Mesenchymal stem cell (in vitro differentiated cells and primary cell): ENCODE measurements around the gene THG1L. TPM values are rescaled to one million over a fixed set of nuclear protein-coding genes. Genes with fewer than 3 reads are reported as not detected.
"Not testable (repeated sequence)": the region's sequence is repeated elsewhere in the genome, so short reads cannot be mapped to it uniquely, and the experiment has no call there.

Experiments used
- DNase-seq: peaks from one replicate; pipeline ENCODE4 v3.0.0-alpha.2; 2013
- H2AFZ ChIP-seq: one replicate; pipeline ENCODE4 v1.6.1; 2013; ENCODE audit warnings: low read depth, mild to moderate bottlenecking, control low read depth, inconsistent platforms, low read length, moderate library complexity
- H2AK5ac ChIP-seq: 2 replicates; pipeline ENCODE4 v1.6.1; 2013; ENCODE audit warnings: low read length, moderate library complexity, mild to moderate bottlenecking, inconsistent platforms; ENCODE audit not compliant: severe bottlenecking
- H2BK120ac ChIP-seq: one replicate; pipeline ENCODE4 v1.6.1; 2013; ENCODE audit warnings: low read depth, mild to moderate bottlenecking, inconsistent platforms, low read length, moderate library complexity
- H2BK12ac ChIP-seq, 2 experiments: one replicate each; pipeline ENCODE4 v1.6.1; 2013; ENCODE audit warnings: inconsistent platforms in 2 of 2, low read length in 2 of 2, mild to moderate bottlenecking in 2 of 2, moderate library complexity in 2 of 2, control low read depth in 1 of 2
- H2BK15ac ChIP-seq: one replicate; pipeline ENCODE4 v1.6.1; 2013; ENCODE audit warnings: mild to moderate bottlenecking, low read depth, inconsistent platforms; ENCODE audit not compliant: poor library complexity, severe bottlenecking
- H2BK5ac ChIP-seq: 2 replicates; pipeline ENCODE4 v1.6.1; 2013; ENCODE audit warnings: low read depth, mild to moderate bottlenecking, low read length, control low read depth, inconsistent platforms; ENCODE audit not compliant: poor library complexity, severe bottlenecking
- H3K14ac ChIP-seq, 2 experiments: one replicate each; pipeline ENCODE4 v1.6.1; 2013; ENCODE audit warnings: inconsistent platforms in 2 of 2, low read length in 2 of 2, control low read depth in 1 of 2, mild to moderate bottlenecking in 1 of 2, moderate library complexity in 1 of 2
- H3K18ac ChIP-seq, 2 experiments: one replicate each; pipeline ENCODE4 v1.6.1; 2013; ENCODE audit warnings: inconsistent platforms in 2 of 2, low read length in 2 of 2, control low read depth in 1 of 2, low read depth in 1 of 2, mild to moderate bottlenecking in 1 of 2
- H3K23ac ChIP-seq, 2 experiments: one replicate each; pipeline ENCODE4 v1.6.1; 2013; ENCODE audit warnings: inconsistent platforms in 2 of 2, low read length in 2 of 2, mild to moderate bottlenecking in 2 of 2, moderate library complexity in 2 of 2, control low read depth in 1 of 2
- H3K27ac ChIP-seq: 2 replicates; pipeline ENCODE4 v1.5.1; 2013; ENCODE audit warnings: mild to moderate bottlenecking, moderate library complexity, low read length, control low read depth, inconsistent platforms; ENCODE audit not compliant: poor library complexity, severe bottlenecking
- H3K27me3 ChIP-seq, 2 experiments: 2 replicates each; pipeline versions ENCODE4 v1.6.1 to v1.7.0; 2013; ENCODE audit warnings: low read length in 2 of 2, mild to moderate bottlenecking in 2 of 2, moderate library complexity in 2 of 2, control low read depth in 1 of 2, inconsistent platforms in 1 of 2; ENCODE audit not compliant: control insufficient read depth in 1 of 2, insufficient read depth in 1 of 2
- H3K36me3 ChIP-seq, 2 experiments: 2 replicates each; pipeline versions ENCODE4 v1.6.1 to v1.7.0; 2013; ENCODE audit warnings: low read length in 2 of 2, control low read depth in 1 of 2, inconsistent platforms in 1 of 2, low read depth in 1 of 2, mild to moderate bottlenecking in 1 of 2; ENCODE audit not compliant: insufficient read depth in 2 of 2, control insufficient read depth in 1 of 2
- H3K4ac ChIP-seq, 2 experiments: one replicate each; pipeline ENCODE4 v1.6.1; 2013; ENCODE audit warnings: inconsistent platforms in 2 of 2, low read length in 2 of 2, mild to moderate bottlenecking in 2 of 2, moderate library complexity in 2 of 2, control low read depth in 1 of 2, low read depth in 1 of 2
- H3K4me1 ChIP-seq: 2 replicates; pipeline ENCODE4 v1.6.1; 2013; ENCODE audit warnings: low read depth, low read length, control low read depth; ENCODE audit not compliant: control insufficient read depth, insufficient read depth
- H3K4me2 ChIP-seq: 2 replicates; pipeline ENCODE4 v1.6.1; 2013; ENCODE audit warnings: low read length, mild to moderate bottlenecking, inconsistent platforms; ENCODE audit not compliant: poor library complexity, severe bottlenecking
- H3K4me3 ChIP-seq, 2 experiments: 2 replicates each; pipeline versions ENCODE4 v1.5.1 to v1.7.0; 2013; ENCODE audit warnings: low read length in 2 of 2, mild to moderate bottlenecking in 2 of 2, control low read depth in 1 of 2, low read depth in 1 of 2; ENCODE audit not compliant: insufficient read depth in 1 of 2
- H3K79me1 ChIP-seq: replicated peaks from 2 replicates; pipeline ENCODE4 v1.6.1; 2013; ENCODE audit warnings: mild to moderate bottlenecking, control low read depth, low read length, inconsistent platforms; ENCODE audit not compliant: poor library complexity, severe bottlenecking
- H3K9ac ChIP-seq: 2 replicates; pipeline ENCODE4 v1.7.0; 2013; ENCODE audit warnings: mild to moderate bottlenecking, low read length, moderate library complexity
- H3K9me3 ChIP-seq: 2 replicates; pipeline ENCODE4 v1.7.0; 2013; ENCODE audit warnings: mild to moderate bottlenecking, low read length; ENCODE audit not compliant: control insufficient read depth
- H4K8ac ChIP-seq: one replicate; pipeline ENCODE4 v1.6.1; 2013; ENCODE audit warnings: inconsistent platforms, mild to moderate bottlenecking, low read length, moderate library complexity
- H4K91ac ChIP-seq: one replicate; pipeline ENCODE4 v1.6.1; 2013; ENCODE audit warnings: mild to moderate bottlenecking, low read length, inconsistent platforms
- WGBS: methylation state at CpG from one replicate; pipeline ENCODE4 v1.1.7; 2013; ENCODE audit warnings: mixed read lengths; 5-methylcytosine and 5-hydroxymethylcytosine counted together
- polyA plus RNA-seq, 2 experiments: library from polyadenylated mRNA; stranded (reverse); fragments of 200-250 nt; gene quantifications; one replicate each; pipeline ENCODE4 v1.2.3, GENCODE V29; 2013

Gene THG1L
- polyA plus RNA-seq (2013, experiment 1 of 2) = 13.5 TPM
- polyA plus RNA-seq (2013, experiment 2 of 2) = 14.5 TPM

- H2BK5ac ChIP-seq = no peak within 1 kb of the TSS
- H3K14ac ChIP-seq = peak within 1 kb of the TSS in 1 of 2 experiments; percentile 98
- peaks cover 3% of the 10 kb centered on the region for H3K4me1 ChIP-seq
- peak within 1 kb of the TSS; percentile 20 to 77 for H3K4ac ChIP-seq
- peak within 1 kb of the TSS; percentile 72 to 87 for H3K4me3 ChIP-seq
- peak; percentile 99 for DNase-seq
- 3% methylated on average over 42 of the region's 47 CpGs for WGBS
- H3K23ac ChIP-seq = no peak within 1 kb of the TSS
- no peak within 1 kb of the TSS for H2BK120ac ChIP-seq
- H3K18ac ChIP-seq = peak within 1 kb of the TSS; percentile 83 to 99
- H3K27me3 ChIP-seq = no peaks in the 10 kb centered on the region
- peak within 1 kb of the TSS; percentile 17 for H2BK15ac ChIP-seq
- peak within 1 kb of the TSS; percentile 96 for H3K27ac ChIP-seq
- H3K36me3 ChIP-seq = peaks cover 8 to 35% of the 10 kb centered on the region in 2 experiments
- peak within 1 kb of the TSS; percentile 92 for H3K9ac ChIP-seq
- peak within 1 kb of the TSS; percentile 90 for H4K91ac ChIP-seq
- peaks cover 12% of the 10 kb centered on the region for H3K79me1 ChIP-seq
- H2BK12ac ChIP-seq = peak within 1 kb of the TSS in 1 of 2 experiments; percentile 51
- no peaks in the 10 kb centered on the region for H3K9me3 ChIP-seq
- H3K4me2 ChIP-seq = peak within 1 kb of the TSS; percentile 92
- peak within 1 kb of the TSS; percentile 85 for H4K8ac ChIP-seq
- peak within 1 kb of the TSS; percentile 85 for H2AFZ ChIP-seq
- H2AK5ac ChIP-seq = no peak within 1 kb of the TSS
These were observed at the start of gene THG1L for GRCh38 chr5:157731272-157732129. Gene THG1L (plus strand): TSS chr5:157731420. CDS start chr5:157731441, 21 bp downstream.

DNA sequence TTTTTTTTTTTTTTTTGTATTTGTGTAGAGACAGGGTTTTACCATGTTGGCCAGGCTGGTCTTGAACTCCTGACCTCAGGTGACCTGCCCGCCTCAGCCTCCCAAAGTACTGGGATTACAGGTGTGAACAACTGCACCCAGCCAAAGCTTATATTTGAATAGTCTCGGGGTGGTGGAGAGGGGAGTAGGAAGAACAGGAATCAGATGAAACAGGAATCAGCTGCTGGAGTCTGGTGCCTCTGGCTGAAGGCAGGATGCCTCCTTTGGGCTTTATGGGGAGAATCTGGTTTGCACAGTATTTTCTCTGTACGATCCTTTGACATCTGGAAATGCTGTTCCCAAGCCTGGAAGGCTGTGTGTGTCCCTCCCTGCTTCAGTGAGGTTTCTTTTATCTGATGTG is 49.0 kb upstream of the THG1L start:
- H2AFZ ChIP-seq = no peak overlapping the region
- H3K79me1 ChIP-seq = no peaks in the 10 kb centered on the region
- H3K9ac ChIP-seq = no peak overlapping the region
- H3K4me1 ChIP-seq = no peaks in the 10 kb centered on the region
- no peak overlapping the region for H3K4me2 ChIP-seq
- H4K91ac ChIP-seq = no peak overlapping the region
- H3K36me3 ChIP-seq = no peaks in the 10 kb centered on the region
- H3K4me3 ChIP-seq = no peak overlapping the region
- H2BK120ac ChIP-seq = no peak overlapping the region
- H2BK5ac ChIP-seq = no peak overlapping the region
- H3K14ac ChIP-seq = no peak overlapping the region
- no peaks in the 10 kb centered on the region for H3K9me3 ChIP-seq
- no peak overlapping the region for H3K23ac ChIP-seq
- H3K18ac ChIP-seq = no peak overlapping the region
- 63% methylated on average over 3 of the region's 3 CpGs for WGBS
- no peak overlapping the region for H2BK15ac ChIP-seq
- H4K8ac ChIP-seq = no peak overlapping the region
- H3K4ac ChIP-seq = no peak overlapping the region
- H3K27ac ChIP-seq = no peak overlapping the region
- DNase-seq = no peak
- H3K27me3 ChIP-seq = peaks cover 0 to 4% of the 10 kb centered on the region in 2 experiments
- H2BK12ac ChIP-seq = no peak overlapping the region
- H2AK5ac ChIP-seq = no peak overlapping the region

DNA sequence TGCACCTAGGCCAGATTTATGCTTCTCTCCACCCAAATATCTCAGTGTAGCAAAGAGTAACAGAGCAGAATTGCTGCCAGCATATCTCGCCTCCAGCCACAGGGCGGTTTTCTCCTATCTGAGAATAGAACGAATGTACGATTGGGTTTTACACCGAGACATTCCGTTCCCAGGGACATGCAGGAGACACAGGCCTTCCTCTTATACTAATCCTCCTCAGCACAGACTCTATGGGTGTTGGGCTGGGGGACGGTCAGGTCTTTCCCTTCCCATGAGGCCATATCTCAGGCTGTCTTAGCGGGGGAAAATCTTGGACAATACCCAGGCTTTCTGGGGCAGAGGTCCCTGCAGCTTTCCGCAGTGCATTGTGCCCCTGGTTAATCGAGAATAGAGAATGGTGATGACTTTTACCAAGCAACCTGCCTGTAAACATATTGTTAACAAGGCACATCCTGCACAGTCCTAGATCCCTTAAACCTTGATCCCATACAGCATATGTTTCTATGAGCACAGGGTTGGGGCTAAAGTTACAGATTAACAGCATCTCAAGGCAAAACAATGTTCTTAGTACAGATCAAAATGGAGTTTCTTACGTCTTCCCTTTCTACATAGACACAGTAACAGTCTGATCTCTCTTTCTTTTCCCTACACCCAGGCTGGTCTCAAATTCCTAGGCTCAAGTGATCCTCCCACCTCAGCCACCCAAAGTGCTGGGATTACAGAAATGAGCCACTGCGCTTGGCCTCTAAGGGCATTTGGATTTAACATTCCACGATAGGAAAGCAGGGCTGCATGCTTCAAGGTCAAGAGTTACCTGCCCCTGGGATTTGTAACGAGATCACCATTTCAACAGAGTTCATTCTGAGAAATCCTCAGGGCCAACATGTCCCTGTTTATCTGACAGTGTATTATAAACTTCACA is 44.7 kb upstream of the THG1L start:
- H2AFZ ChIP-seq, H2BK12ac ChIP-seq, H3K36me3 ChIP-seq, H3K4me2 ChIP-seq, H2BK5ac ChIP-seq, H2BK15ac ChIP-seq, H3K18ac ChIP-seq, H3K9me3 ChIP-seq, H4K91ac ChIP-seq, H3K4me3 ChIP-seq, H4K8ac ChIP-seq, H3K23ac ChIP-seq, H3K9ac ChIP-seq, H3K14ac ChIP-seq, DNase-seq, H3K4me1 ChIP-seq, H2BK120ac ChIP-seq, H3K27me3 ChIP-seq, H3K4ac ChIP-seq, H2AK5ac ChIP-seq, H3K27ac ChIP-seq, H3K79me1 ChIP-seq: not testable (repeated sequence)
- 85% methylated on average over 14 of the region's 14 CpGs for WGBS

- Histone ChIP-seq H2BK120ac (no peak overlapping the region), H2AK5ac (no peak overlapping the region), H2AFZ (no peak overlapping the region), H4K91ac (no peak overlapping the region), H3K23ac (no peak overlapping the region), H3K4me1 (peaks cover 2% of the 10 kb centered on the region), H3K14ac (no peak overlapping the region), H3K4me2 (no peak overlapping the region), H2BK5ac (no peak overlapping the region), H4K8ac (no peak overlapping the region), H2BK15ac (no peak overlapping the region), H3K18ac (no peak overlapping the region), H3K79me1 (no peaks in the 10 kb centered on the region), H2BK12ac (no peak overlapping the region), H3K4ac (no peak overlapping the region), H3K4me3 (no peak overlapping the region), H3K9ac (no peak overlapping the region), H3K27me3 (peaks cover 0 to 4% of the 10 kb centered on the region in 2 experiments), H3K36me3 (no peaks in the 10 kb centered on the region), H3K27ac (no peak overlapping the region), H3K9me3 (no peaks in the 10 kb centered on the region)
- DNase-seq = no peak
- no CpG with 5 or more reads among the region's 1 CpG for WGBS
These were observed 44.0 kb upstream of the THG1L start for GRCh38 chr5:157687198-157687554.
